HG03280 (cell line): Measurements from ENCODE around the gene AXL.
"Not testable (repeated sequence)": the region's sequence is repeated elsewhere in the genome, so short reads cannot be mapped to it uniquely, and the experiment has no call there.

Experiments
- ATAC-seq: cut with Tn5 transposase; IDR thresholded peaks from one replicate; pipeline ENCODE4 v1.9.1; 2021; ENCODE audit warnings: mild to moderate bottlenecking, moderate library complexity; ENCODE audit not compliant: unreplicated experiment

AXL gene

GRCh38 chr19:41206456-41206855, 12.6 kb upstream of the AXL start:
- ATAC-seq, result no peak

GRCh38 chr19:41206926-41207750, 11.9 kb upstream of the AXL start:
- no peak for ATAC-seq

GRCh38 chr19:41214161-41214560, 4.9 kb upstream of the AXL start:
- no peak for ATAC-seq

- ATAC-seq, result no peak
Observed at GRCh38 chr19:41217741-41218140, 1.3 kb upstream of the AXL start.

- no peak for ATAC-seq
Observed at GRCh38 chr19:41218249-41218614, 791 bp upstream of the AXL start.

GRCh38 chr19:41219924-41220567, 1.0 kb downstream of the AXL start:
- no peak for ATAC-seq

GRCh38 chr19:41220811-41221210, 1.8 kb downstream of the AXL start:
- ATAC-seq, result no peak

- no peak for ATAC-seq
Observed at GRCh38 chr19:41221514-41222205, 2.6 kb downstream of the AXL start.

GRCh38 chr19:41222240-41222639, 3.2 kb downstream of the AXL start:
- ATAC-seq, result no peak

GRCh38 chr19:41223431-41224234, 4.6 kb downstream of the AXL start:
- ATAC-seq, result no peak

GRCh38 chr19:41224632-41225031, 5.6 kb downstream of the AXL start:
- no peak for ATAC-seq

GRCh38 chr19:41225238-41226052, 6.4 kb downstream of the AXL start:
- no peak for ATAC-seq

- ATAC-seq, result no peak
Observed at GRCh38 chr19:41226053-41226873, 7.2 kb downstream of the AXL start.

- no peak for ATAC-seq
Observed at GRCh38 chr19:41226874-41227390, 7.9 kb downstream of the AXL start.

GRCh38 chr19:41228486-41228885, 9.5 kb downstream of the AXL start:
- ATAC-seq, result no peak

- ATAC-seq, result not testable (repeated sequence)
Observed at GRCh38 chr19:41229338-41229737, 10.3 kb downstream of the AXL start.

GRCh38 chr19:41230067-41230857, 11.2 kb downstream of the AXL start:
- no peak for ATAC-seq

- no peak for ATAC-seq
Observed at GRCh38 chr19:41232686-41233085, 13.7 kb downstream of the AXL start.
